Left colon (tissue), 2 donors: Measurements from ENCODE around the gene OR6J1. TPM values are rescaled to one million over a fixed set of nuclear protein-coding genes. Genes with fewer than 3 reads are reported as not detected.
"Not testable (repeated sequence)": the region's sequence is repeated elsewhere in the genome, so short reads cannot be mapped to it uniquely, and the experiment has no call there.

Experiments used
- ATAC-seq: fragments of 200-7000 bp; cut with Tn5 transposase; one replicate; pipeline ENCODE4 v1.9.1; 2020; ENCODE audit warnings: mild to moderate bottlenecking, moderate library complexity
- DNase-seq, 2 donors: peaks; one replicate each; pipeline ENCODE4 v3.0.0-alpha.2; 2020
- intact Hi-C, 2 donors: fragments of 100-400 bp; cut with DNase I in 1 of 2; cut with micrococcal nuclease in 1 of 2; formaldehyde crosslinking; loops; one replicate each; pipeline versions ENCODE4 v1.11.2 to v1.14.0; 2022; cut with DNase I, micrococcal nuclease
- total RNA-seq, 2 donors: library from RNA; stranded (reverse); fragmentation: NEBNext Ultra II Directional; extraction: Animal tissue kit (Norgen Biotek cat#: 25700); gene quantifications; one replicate each; pipeline ENCODE4 v1.2.1, GENCODE V29; 2021
- donor health status: DM: no; HTN: no; CAD: no.
- donor health status: DM: yes; HTN: yes; CAD: no.

Gene OR6J1
- total RNA-seq, 2 donors from 2014 or later = not detected

- intact Hi-C loops, DNase-seq, ATAC-seq: not testable (repeated sequence)
These were observed 28.4 kb downstream of the OR6J1 start for GRCh38 chr14:22615765-22616164.

GRCh38 chr14:22614240-22614799 lies 29.8 kb downstream of the OR6J1 start:
- peak; percentile 52 for ATAC-seq
- intact Hi-C loops = no loop called here
- DNase-seq = no peak

GRCh38 chr14:22613736-22614239 lies 30.4 kb downstream of the OR6J1 start:
- intact Hi-C loops = no loop called here
- DNase-seq = no peak
- ATAC-seq = no peak

GRCh38 chr14:22613106-22613695 lies 31.0 kb downstream of the OR6J1 start:
- no peak for DNase-seq
- intact Hi-C loops = no loop called here
- ATAC-seq = no peak

- ATAC-seq (no peak), DNase-seq (no peak)
- intact Hi-C loops = no loop called here
These were observed 33.2 kb downstream of the OR6J1 start for GRCh38 chr14:22610931-22611330.

GRCh38 chr14:22607291-22607690 lies 36.9 kb downstream of the OR6J1 start:
- ATAC-seq (no peak), DNase-seq (no peak)
- intact Hi-C loops = no loop called here

- intact Hi-C loops = no loop called here
- ATAC-seq (no peak), DNase-seq (no peak)
These were observed 37.8 kb downstream of the OR6J1 start for GRCh38 chr14:22606380-22606779.

- no peak for DNase-seq
- no peak for ATAC-seq
- intact Hi-C loops = no loop called here
These were observed 41.3 kb downstream of the OR6J1 start for GRCh38 chr14:22602862-22603261.

- intact Hi-C loops = no loop called here
These were observed 42.2 kb downstream of the OR6J1 start for GRCh38 chr14:22601996-22602395.

GRCh38 chr14:22601456-22601855 lies 42.7 kb downstream of the OR6J1 start:
- ATAC-seq (no peak), DNase-seq (no peak)
- intact Hi-C loops = no loop called here

More at GRCh38 chr14:22601996-22602395, 42.2 kb downstream of the OR6J1 start:
- DNase-seq = no peak
- ATAC-seq = no peak

- ATAC-seq (no peak), DNase-seq (no peak)
- intact Hi-C loops = no loop called here
These were observed 44.1 kb downstream of the OR6J1 start for GRCh38 chr14:22600027-22600426.

GRCh38 chr14:22599349-22599748 lies 44.8 kb downstream of the OR6J1 start:
- no peak for DNase-seq
- intact Hi-C loops = no loop called here
- ATAC-seq = no peak

GRCh38 chr14:22598896-22599244 lies 45.3 kb downstream of the OR6J1 start:
- DNase-seq = peak; percentile 22 to 44
- intact Hi-C loops = no loop called here
- ATAC-seq = peak; percentile 63

GRCh38 chr14:22598099-22598895 lies 45.9 kb downstream of the OR6J1 start, which contains the start of gene ABHD4:
Gene ABHD4 (plus strand): TSS chr14:22598300. CDS start chr14:22598307, 7 bp downstream.
- intact Hi-C loops = no loop called here
- ATAC-seq = peak; percentile 94
- peak; percentile 86 to 89 for DNase-seq

GRCh38 chr14:22597771-22598098 lies 46.4 kb downstream of the OR6J1 start:
- ATAC-seq (peak; percentile 6), DNase-seq (no peak)
- intact Hi-C loops = no loop called here

- no peak for DNase-seq
- intact Hi-C loops = no loop called here
- ATAC-seq = no peak
These were observed 46.9 kb downstream of the OR6J1 start for GRCh38 chr14:22597265-22597664.

- ATAC-seq (no peak), DNase-seq (no peak)
- intact Hi-C loops = no loop called here
These were observed 47.7 kb downstream of the OR6J1 start for GRCh38 chr14:22596354-22596879.

- ATAC-seq (peak; percentile 11), DNase-seq (no peak)
- intact Hi-C loops = no loop called here
These were observed 49.9 kb downstream of the OR6J1 start for GRCh38 chr14:22594156-22594716.

- no peak for ATAC-seq
- DNase-seq = no peak
- intact Hi-C loops = no loop called here
These were observed 50.6 kb downstream of the OR6J1 start for GRCh38 chr14:22593601-22594000.

- peak; percentile 11 for ATAC-seq
- intact Hi-C loops = no loop called here
- DNase-seq = no peak
These were observed 51.0 kb downstream of the OR6J1 start for GRCh38 chr14:22593189-22593588.
